HG02610 (cell line): Measurements from ENCODE around the gene ZSWIM7.

ENCODE experiments used
- ATAC-seq: cut with Tn5 transposase; IDR thresholded peaks from one replicate; pipeline ENCODE4 v1.9.1; 2021; ENCODE audit warnings: mild to moderate bottlenecking, moderate library complexity; ENCODE audit not compliant: unreplicated experiment

The ZSWIM7 gene

GRCh38 chr17:15999141-15999973 lies at the start of gene ZSWIM7, which contains the start of gene TTC19:
Gene ZSWIM7 (minus strand): TSS chr17:15999704. CDS start chr17:15999594, 110 bp downstream.
Gene TTC19 (plus strand): TSS chr17:15999824. CDS start chr17:15999849, 25 bp downstream.
- peak; percentile 95 for ATAC-seq

- ATAC-seq, result no peak
These were observed 49.4 kb upstream of the ZSWIM7 start for GRCh38 chr17:16048811-16049449.

DNA sequence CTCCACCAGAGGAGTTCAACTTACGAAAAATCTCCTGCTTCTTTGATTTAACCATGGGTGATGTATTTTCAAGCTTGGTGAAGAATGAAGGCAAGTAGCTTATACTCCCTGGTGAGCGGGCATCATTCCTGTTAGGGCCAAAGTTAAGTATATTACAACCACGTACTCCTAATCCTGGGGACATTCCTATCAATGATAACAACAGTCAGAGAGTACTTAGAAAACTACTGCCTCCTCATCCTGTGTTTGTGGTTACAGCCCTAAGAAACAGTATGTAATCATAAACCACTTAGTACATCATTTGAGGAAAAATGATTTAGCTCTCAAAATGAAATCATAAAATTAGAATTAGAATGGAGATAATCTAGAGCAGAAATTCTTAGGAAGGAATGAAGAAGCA lies 47.5 kb upstream of the ZSWIM7 start:
- ATAC-seq, result no peak

DNA sequence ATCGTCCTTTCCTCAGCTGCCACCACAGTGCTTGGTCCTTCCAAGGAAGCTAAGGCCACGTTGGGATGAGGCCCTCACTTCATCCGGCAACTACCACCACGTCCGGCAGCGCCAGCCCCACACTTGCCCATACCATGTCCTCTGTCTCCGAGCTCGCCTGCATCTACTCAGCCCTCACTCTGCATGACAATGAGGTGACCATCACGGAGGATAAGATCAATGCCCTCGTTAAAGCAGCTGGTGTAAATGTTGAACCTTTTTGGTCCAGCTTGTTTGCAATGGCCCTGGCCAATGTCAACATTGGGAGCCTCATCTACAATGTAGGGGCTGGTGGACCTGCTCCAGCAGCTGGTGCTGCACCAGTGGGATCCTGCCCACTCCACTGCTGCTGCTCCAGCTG lies 45.0 kb upstream of the ZSWIM7 start:
- no peak for ATAC-seq

DNA sequence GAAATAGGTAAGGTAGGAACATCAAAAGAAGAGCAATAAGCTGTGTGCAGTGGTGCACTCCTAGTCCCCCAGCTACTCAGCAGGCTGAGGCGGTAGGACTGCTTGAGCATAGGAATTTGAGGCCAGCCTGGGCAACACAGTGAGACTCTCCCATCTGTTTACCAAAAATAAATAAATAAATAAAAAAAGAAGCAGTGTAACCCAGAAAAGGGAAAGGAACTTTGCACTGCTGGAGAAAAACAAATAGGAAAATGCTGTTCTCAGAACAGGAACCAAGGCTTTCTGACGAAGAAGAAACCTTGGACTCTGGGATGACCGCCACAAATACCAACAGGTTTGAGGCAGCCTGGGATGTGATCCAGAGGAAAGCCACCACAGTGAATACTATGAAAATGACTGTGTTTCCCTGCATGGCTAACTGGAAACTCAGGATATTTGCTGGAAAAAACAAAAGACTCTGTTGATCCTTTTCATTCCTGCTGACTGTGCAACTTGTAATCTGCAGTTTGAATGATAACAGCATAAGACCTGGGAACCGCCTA lies 41.3 kb upstream of the ZSWIM7 start:
- no peak for ATAC-seq

DNA sequence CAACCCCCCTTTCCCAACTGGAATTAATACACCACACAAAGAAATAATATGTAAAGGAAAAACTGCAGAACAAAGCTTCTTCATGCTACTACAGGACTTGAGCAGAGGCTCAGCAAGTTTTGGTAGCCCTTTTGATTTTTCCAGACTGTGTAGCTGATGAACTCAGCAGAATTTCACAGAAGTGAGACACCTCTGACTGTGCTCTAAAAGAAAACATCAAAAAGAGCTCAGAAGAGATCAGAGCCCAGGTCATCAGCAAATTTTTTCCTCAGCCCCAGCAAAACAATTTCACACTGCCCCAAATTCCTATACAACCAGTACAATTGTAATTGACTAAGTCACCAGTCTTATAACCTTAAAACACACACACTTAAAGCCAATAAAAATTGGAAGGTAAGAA lies 38.1 kb upstream of the ZSWIM7 start:
- no peak for ATAC-seq

GRCh38 chr17:16036261-16036660 lies 36.8 kb upstream of the ZSWIM7 start:
- no peak for ATAC-seq

GRCh38 chr17:16033729-16034349 lies 34.3 kb upstream of the ZSWIM7 start:
- no peak for ATAC-seq

- peak; percentile 98 for ATAC-seq
These were observed 28.4 kb upstream of the ZSWIM7 start for GRCh38 chr17:16027708-16028584.

- ATAC-seq, result no peak
These were observed 27.4 kb upstream of the ZSWIM7 start for GRCh38 chr17:16026895-16027294.

- ATAC-seq, result no peak
These were observed 25.7 kb upstream of the ZSWIM7 start for GRCh38 chr17:16025202-16025601.

DNA sequence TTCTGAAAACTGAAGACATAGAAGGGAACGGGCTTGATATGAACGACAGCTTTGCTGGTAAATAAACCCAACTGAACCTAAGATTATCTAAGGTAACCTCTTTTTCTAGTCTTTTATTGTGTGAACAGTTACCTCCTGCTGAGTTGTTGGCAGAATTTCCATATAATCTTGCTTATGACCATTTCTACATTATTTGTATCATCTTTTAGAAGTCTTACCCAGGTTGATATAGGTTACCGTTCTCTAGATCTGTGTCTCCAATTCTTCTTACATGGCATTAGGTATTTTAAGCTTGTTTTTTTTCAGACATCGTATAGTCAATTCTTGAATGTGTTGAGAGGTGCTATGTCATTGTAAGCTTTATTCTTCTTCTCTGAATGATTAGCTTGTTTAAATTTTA lies 24.4 kb upstream of the ZSWIM7 start:
- no peak for ATAC-seq

- no peak for ATAC-seq
These were observed 19.8 kb upstream of the ZSWIM7 start for GRCh38 chr17:16019347-16019746.

DNA sequence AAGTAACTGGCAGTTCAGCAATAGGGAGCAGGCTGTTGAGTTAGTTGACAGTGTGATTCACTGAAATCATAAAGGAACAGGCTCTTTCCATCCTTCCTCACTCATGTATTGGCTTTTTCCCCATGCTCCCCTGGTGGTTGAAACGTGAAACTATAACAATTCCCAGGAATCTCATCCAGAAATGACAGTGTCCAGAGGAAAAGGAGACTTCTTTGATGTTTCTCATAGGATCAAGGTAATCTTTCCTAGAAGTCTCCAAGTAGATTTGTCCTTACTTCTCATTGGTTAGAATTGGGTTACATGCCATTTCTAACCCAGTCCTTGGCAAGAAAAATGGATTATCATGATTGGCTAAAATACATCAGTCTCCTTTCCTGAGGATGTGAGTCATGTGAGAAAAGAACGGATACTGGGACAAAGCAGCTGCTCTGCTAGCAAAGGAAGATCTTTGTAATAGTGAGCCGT lies 14.5 kb upstream of the ZSWIM7 start:
- ATAC-seq, result no peak

DNA sequence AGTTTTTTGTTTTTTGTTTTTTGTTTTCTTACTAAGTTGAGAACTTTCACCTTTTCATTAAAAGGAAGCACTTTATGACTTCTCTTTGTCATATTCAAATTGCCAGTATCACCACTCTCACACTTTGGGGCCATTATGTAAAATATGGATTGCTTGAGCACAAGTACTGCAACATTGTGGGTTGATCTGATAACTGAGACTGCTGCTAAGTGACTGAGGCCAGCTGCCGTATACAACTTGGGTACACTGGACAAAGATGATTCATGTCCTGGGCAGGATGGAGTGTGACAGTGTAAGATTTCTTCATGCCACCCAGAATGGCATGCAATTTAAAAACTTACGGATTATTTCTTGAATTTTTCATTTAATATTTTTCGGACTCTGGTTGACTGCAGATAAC lies 7.9 kb upstream of the ZSWIM7 start:
- no peak for ATAC-seq

- no peak for ATAC-seq
These were observed 6.1 kb upstream of the ZSWIM7 start for GRCh38 chr17:16005636-16006035.

GRCh38 chr17:16003841-16004240 lies 4.3 kb upstream of the ZSWIM7 start:
- no peak for ATAC-seq

DNA sequence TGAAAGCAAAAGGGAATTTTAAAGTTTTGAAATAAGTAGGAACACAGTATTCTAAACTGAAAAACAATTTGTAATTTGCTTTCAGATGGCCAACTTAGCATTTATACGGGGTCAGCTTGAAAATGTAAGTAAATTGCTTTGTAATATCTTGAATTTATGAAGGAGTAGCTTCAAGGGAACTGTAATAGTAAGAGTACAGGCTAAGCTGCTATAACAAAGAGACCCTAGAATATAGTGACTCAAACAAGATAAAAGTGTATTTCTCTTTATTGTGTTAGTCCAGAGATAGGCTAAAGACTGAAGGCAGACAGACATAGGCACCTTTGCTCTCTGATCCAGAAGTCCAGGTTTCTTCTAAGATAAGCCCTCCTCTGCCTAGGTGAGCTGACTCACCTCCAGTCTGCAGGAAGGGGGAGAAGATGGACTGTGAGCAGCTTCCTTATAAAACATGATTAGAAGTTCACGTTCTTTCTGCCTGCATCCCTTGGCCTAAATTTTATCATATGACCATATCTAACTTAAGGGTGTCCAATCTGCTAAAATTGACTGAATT lies 3.3 kb upstream of the ZSWIM7 start:
- no peak for ATAC-seq

DNA sequence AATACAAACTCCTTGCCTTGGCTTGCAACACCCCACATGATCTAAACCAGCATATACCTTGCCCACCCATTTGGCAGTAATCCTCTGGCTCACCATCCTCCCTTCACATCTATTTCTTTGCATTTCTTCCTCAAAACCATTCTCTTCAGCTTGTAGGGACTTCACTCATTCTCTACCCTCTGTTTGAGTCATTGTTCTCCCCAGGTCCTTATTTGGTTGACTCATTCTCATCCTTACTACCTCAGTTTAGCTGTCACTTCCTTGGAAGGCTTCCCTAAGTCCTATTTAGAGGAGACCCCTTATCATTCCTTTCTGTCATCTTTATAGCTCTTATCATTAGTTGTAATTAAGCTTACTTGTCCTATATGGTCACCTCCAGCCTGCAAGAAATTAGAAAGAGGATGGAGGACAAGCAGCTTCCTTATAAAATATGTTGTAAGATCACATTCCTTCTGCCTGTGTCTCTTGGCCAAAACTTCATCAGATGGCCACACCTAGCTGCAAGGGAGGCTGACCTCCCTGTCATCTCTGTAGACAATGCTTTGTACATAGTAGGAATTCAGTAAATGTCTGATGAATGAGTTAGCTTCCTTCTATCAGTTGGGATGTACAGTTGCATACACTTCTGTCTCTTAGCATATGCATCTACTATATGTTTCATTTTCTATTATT lies 1.9 kb upstream of the ZSWIM7 start:
- no peak for ATAC-seq
